Prostate gland (tissue), 2 donors: Measurements from ENCODE around the gene SSR3. TPM values are rescaled to one million over a fixed set of nuclear protein-coding genes. Genes with fewer than 3 reads are reported as not detected.

ENCODE experiments used
- DNase-seq: peaks from one replicate; pipeline ENCODE4 v3.0.0-alpha.2; 2019; ENCODE audit warnings: low spot score
- H3K27ac ChIP-seq, 2 donors: fragments of 200-600 bp; sonication (generic); 2 replicates each; pipeline ENCODE4 v1.5.1; 2017 to 2019
- H3K27me3 ChIP-seq: fragments of 200-600 bp; sonication (generic); replicated peaks from 2 replicates; pipeline ENCODE4 v1.5.1; 2019; ENCODE audit not compliant: insufficient read depth
- H3K36me3 ChIP-seq, 2 donors: fragments of 200-600 bp; sonication (generic); 1 replicate in 1 of 2; 2 replicates in 1 of 2; pipeline versions ENCODE4 v1.5.1 to v1.8.1; 2017 to 2019
- H3K4me1 ChIP-seq: fragments of 200-600 bp; sonication (generic); replicated peaks from 2 replicates; pipeline ENCODE4 v1.5.1; 2019
- H3K4me3 ChIP-seq, 2 donors: fragments of 200-600 bp; sonication (generic); 2 replicates each; pipeline ENCODE4 v1.5.1; 2017 to 2019
- H3K9me3 ChIP-seq: fragments of 200-600 bp; sonication (generic); 2 replicates; pipeline ENCODE4 v1.5.1; 2017
- CTCF ChIP-seq, 4 experiments: fragments of 200-600 bp in 2 of 4; fragments of 450-650 bp in 2 of 4; sonication (generic) in 2 of 4; IDR thresholded peaks; 1 replicate in 3 of 4; 2 replicates in 1 of 4; pipeline ENCODE4 v1.5.1; 2016 to 2019; ENCODE audit warnings: antibody characterized with exemption in 4 of 4, mild to moderate bottlenecking in 2 of 4, moderate library complexity in 2 of 4
- POLR2A ChIP-seq: fragments of 450-650 bp; IDR thresholded peaks from one replicate; pipeline ENCODE4 v1.6.1; 2016; ENCODE audit warnings: antibody characterized with exemption, mild to moderate bottlenecking
- POLR2AphosphoS5 ChIP-seq: sonication (generic); formaldehyde crosslinking; IDR thresholded peaks from one replicate; pipeline ENCODE4 v1.6.1; 2017; ENCODE audit warnings: antibody characterized with exemption
- WGBS: methylation state at CpG from one replicate; pipeline ENCODE4 v1.1.5; 2018; 5-methylcytosine and 5-hydroxymethylcytosine counted together
- intact Hi-C: fragments of 100-400 bp; cut with DNase I; formaldehyde crosslinking; loops from one replicate; pipeline ENCODE4 v1.14.2; 2022
- total RNA-seq, 2 donors: library from RNA; depleted of rRNA; stranded (reverse); fragments of >200 nt; gene quantifications; one replicate each; pipeline ENCODE4 v1.1.0, GENCODE V29; 2016

The SSR3 gene
- total RNA-seq, 2 donors from 2014 or later: 102 to 142 TPM

GRCh38 chr3:156582532-156583183 lies 27.7 kb upstream of the SSR3 start:
- Histone ChIP-seq H3K36me3 (no peaks in the 10 kb centered on the region), H3K27me3 (no peaks in the 10 kb centered on the region), H3K9me3 (no peaks in the 10 kb centered on the region), H3K4me3 (no peak overlapping the region), H3K27ac (no peak overlapping the region), H3K4me1 (no peaks in the 10 kb centered on the region)
- intact Hi-C loops: no loop called here
- no peak for DNase-seq
- WGBS: 89% methylated on average over 4 of the region's 4 CpGs
- TF ChIP-seq CTCF (IDR thresholded peaks at IDR 0.05) (no peak), POLR2A (no peak), POLR2AphosphoS5 (no peak)

GRCh38 chr3:156581954-156582353 lies 27.0 kb upstream of the SSR3 start:
- Histone ChIP-seq H3K4me1 (no peaks in the 10 kb centered on the region), H3K27me3 (no peaks in the 10 kb centered on the region), H3K27ac (no peak overlapping the region), H3K4me3 (no peak overlapping the region), H3K9me3 (no peaks in the 10 kb centered on the region), H3K36me3 (no peaks in the 10 kb centered on the region)
- TF ChIP-seq CTCF (IDR thresholded peaks at IDR 0.05): no peak
- TF ChIP-seq POLR2A: no peak
- TF ChIP-seq POLR2AphosphoS5: no peak
- no peak for DNase-seq
- intact Hi-C loops: no loop called here

DNA sequence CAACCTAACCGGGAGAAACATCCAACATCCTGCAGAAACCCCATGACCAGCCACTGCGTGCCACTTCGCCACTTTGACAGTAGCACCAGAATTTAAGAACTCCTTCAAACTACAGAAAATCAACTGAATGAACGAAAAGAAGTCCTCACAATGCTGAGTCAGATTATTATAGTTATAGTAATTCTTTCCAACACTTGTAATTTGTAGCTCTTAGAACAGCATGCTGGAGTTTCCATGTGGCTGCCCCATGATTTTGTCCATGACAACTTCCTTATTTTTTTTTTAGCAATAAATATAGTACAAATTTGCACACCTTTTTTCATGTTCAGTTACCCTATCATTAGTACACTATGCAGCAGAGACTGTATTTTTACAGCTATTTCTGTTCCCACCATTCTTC lies 26.1 kb upstream of the SSR3 start:
- H3K4me3 ChIP-seq: no peak overlapping the region
- no peaks in the 10 kb centered on the region for H3K27me3 ChIP-seq
- H3K36me3 ChIP-seq: no peaks in the 10 kb centered on the region
- H3K9me3 ChIP-seq: no peaks in the 10 kb centered on the region
- intact Hi-C loops: no loop called here
- H3K27ac ChIP-seq: no peak overlapping the region
- WGBS: 96% methylated on average over 4 of the region's 4 CpGs
- DNase-seq: no peak
- TF ChIP-seq CTCF (IDR thresholded peaks at IDR 0.05) (no peak), POLR2AphosphoS5 (no peak), POLR2A (no peak)
- no peaks in the 10 kb centered on the region for H3K4me1 ChIP-seq

- intact Hi-C loops: no loop called here
- no peaks in the 10 kb centered on the region for H3K9me3 ChIP-seq
- WGBS: 40% methylated on average over 2 of the region's 2 CpGs
- no peaks in the 10 kb centered on the region for H3K27me3 ChIP-seq
- H3K36me3 ChIP-seq: no peaks in the 10 kb centered on the region
- DNase-seq: no peak
- H3K4me1 ChIP-seq: no peaks in the 10 kb centered on the region
- no peak overlapping the region for H3K4me3 ChIP-seq
- TF ChIP-seq CTCF (IDR thresholded peaks at IDR 0.05): no peak
- TF ChIP-seq POLR2A: no peak
- TF ChIP-seq POLR2AphosphoS5: no peak
- H3K27ac ChIP-seq: no peak overlapping the region
Observed at GRCh38 chr3:156579427-156579851, 24.5 kb upstream of the SSR3 start.

DNA sequence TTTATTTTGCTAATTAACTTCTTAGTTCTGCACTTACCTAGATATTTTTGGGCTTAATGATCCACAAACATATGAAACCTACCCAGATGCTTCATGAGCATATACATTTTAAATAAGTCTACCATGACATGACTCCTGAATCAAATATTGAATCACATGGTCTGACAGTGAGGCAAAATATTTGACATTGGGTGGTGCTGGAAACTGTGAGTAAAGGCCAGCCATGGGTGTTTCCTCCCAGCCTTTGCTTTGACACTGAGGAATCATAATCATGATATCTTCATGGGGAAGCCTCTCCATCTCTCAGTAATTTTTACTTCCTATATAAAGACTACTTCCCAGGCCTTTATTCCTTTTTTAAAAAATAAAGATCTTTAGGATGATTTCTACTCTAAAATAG lies 22.8 kb upstream of the SSR3 start:
- DNase-seq: no peak
- Histone ChIP-seq H3K27me3 (no peaks in the 10 kb centered on the region), H3K9me3 (no peaks in the 10 kb centered on the region), H3K27ac (no peak overlapping the region), H3K4me1 (no peaks in the 10 kb centered on the region), H3K4me3 (no peak overlapping the region), H3K36me3 (no peaks in the 10 kb centered on the region)
- intact Hi-C loops: no loop called here
- TF ChIP-seq POLR2AphosphoS5: no peak
